ENCODE measurements around the gene TRIM51G. TPM values are rescaled to one million over a fixed set of nuclear protein-coding genes. Genes with fewer than 3 reads are reported as not detected.
A peak's percentile ranks its signal among the peaks of the same experiment; 100 is the strongest.
"Not testable (repeated sequence)": the region's sequence is repeated elsewhere in the genome, so short reads cannot be mapped to it uniquely, and the experiment has no call there.

TRIM51G gene
- total RNA-seq (2021) (not detected in 2 replicates), Bru-seq, nascent RNA (percentile 23 among the genes with signal in this experiment), BruChase-seq, experiment 1, labeled RNA remaining after a 2-hour chase (percentile 19 among the genes with signal in this experiment), BruChase-seq, experiment 2, labeled RNA remaining after a 6-hour chase (percentile 8 among the genes with signal in this experiment)
- long read RNA-seq = 0 reads

GRCh38 chr11:48983785-48984184 lies at the start of gene TRIM51G:
Gene TRIM51G, minus strand, starts transcription at chr11:48983885. Its CDS starts 2,190 bp downstream, at chr11:48981695.
- DNase-seq (ENCODE audit: low spot score); H3K36me3 ChIP-seq (ENCODE audit: insufficient read depth, low read length, poor library complexity, severe bottlenecking); CTCF ChIA-PET; BruUV-seq (replicated peaks); H3K4me1 ChIP-seq (ENCODE audit: insufficient read depth, low read length, poor library complexity, severe bottlenecking); H3K27ac ChIP-seq (ENCODE audit: low read depth, low read length, poor library complexity, severe bottlenecking); intact Hi-C loops (cut with micrococcal nuclease; ENCODE audit: unreplicated experiment); H3K27me3 ChIP-seq (replicated peaks; ENCODE audit: insufficient read depth, low read depth, low read length, poor library complexity); H3K9me3 ChIP-seq (ENCODE audit: low read depth, low read length, poor library complexity, severe bottlenecking); H3K4me3 ChIP-seq (ENCODE audit: low read depth, low read length, poor library complexity, severe bottlenecking); POLR2A ChIA-PET (ENCODE audit: low non-redundant PET): not testable (repeated sequence)

GRCh38 chr11:49028523-49028922 lies 44.8 kb upstream of the TRIM51G start, which contains the start of gene TRIM49B:
Gene TRIM49B, plus strand, starts transcription at chr11:49028823. Its CDS starts 2,777 bp downstream, at chr11:49031600.
- H3K9me3 ChIP-seq (ENCODE audit: low read depth, low read length, poor library complexity, severe bottlenecking); H3K4me1 ChIP-seq (ENCODE audit: insufficient read depth, low read length, poor library complexity, severe bottlenecking); H3K36me3 ChIP-seq (ENCODE audit: insufficient read depth, low read length, poor library complexity, severe bottlenecking); H3K27me3 ChIP-seq (replicated peaks; ENCODE audit: insufficient read depth, low read depth, low read length, poor library complexity); intact Hi-C loops (cut with micrococcal nuclease; ENCODE audit: unreplicated experiment); DNase-seq (ENCODE audit: low spot score); H3K27ac ChIP-seq (ENCODE audit: low read depth, low read length, poor library complexity, severe bottlenecking); POLR2A ChIA-PET (ENCODE audit: low non-redundant PET); CTCF ChIA-PET; H3K4me3 ChIP-seq (ENCODE audit: low read depth, low read length, poor library complexity, severe bottlenecking); BruUV-seq (replicated peaks): not testable (repeated sequence)

GRCh38 chr11:48968592-48968991 lies 15.1 kb downstream of the TRIM51G start:
- DNase-seq (ENCODE audit: low spot score); H3K4me3 ChIP-seq (ENCODE audit: low read depth, low read length, poor library complexity, severe bottlenecking); H3K9me3 ChIP-seq (ENCODE audit: low read depth, low read length, poor library complexity, severe bottlenecking); H3K4me1 ChIP-seq (ENCODE audit: insufficient read depth, low read length, poor library complexity, severe bottlenecking); POLR2A ChIA-PET (ENCODE audit: low non-redundant PET); CTCF ChIA-PET; H3K27me3 ChIP-seq (replicated peaks; ENCODE audit: insufficient read depth, low read depth, low read length, poor library complexity); H3K36me3 ChIP-seq (ENCODE audit: insufficient read depth, low read length, poor library complexity, severe bottlenecking); H3K27ac ChIP-seq (ENCODE audit: low read depth, low read length, poor library complexity, severe bottlenecking); intact Hi-C loops (cut with micrococcal nuclease; ENCODE audit: unreplicated experiment); BruUV-seq (replicated peaks): not testable (repeated sequence)

GRCh38 chr11:48955315-48956049 lies 28.2 kb downstream of the TRIM51G start:
- H3K4me1 ChIP-seq (ENCODE audit: insufficient read depth, low read length, poor library complexity, severe bottlenecking); CTCF ChIA-PET; DNase-seq (ENCODE audit: low spot score); BruUV-seq (replicated peaks); H3K9me3 ChIP-seq (ENCODE audit: low read depth, low read length, poor library complexity, severe bottlenecking); H3K4me3 ChIP-seq (ENCODE audit: low read depth, low read length, poor library complexity, severe bottlenecking); H3K36me3 ChIP-seq (ENCODE audit: insufficient read depth, low read length, poor library complexity, severe bottlenecking); intact Hi-C loops (cut with micrococcal nuclease; ENCODE audit: unreplicated experiment); H3K27me3 ChIP-seq (replicated peaks; ENCODE audit: insufficient read depth, low read depth, low read length, poor library complexity); POLR2A ChIA-PET (ENCODE audit: low non-redundant PET); H3K27ac ChIP-seq (ENCODE audit: low read depth, low read length, poor library complexity, severe bottlenecking): not testable (repeated sequence)

- BruUV-seq (replicated peaks); H3K27ac ChIP-seq (ENCODE audit: low read depth, low read length, poor library complexity, severe bottlenecking); H3K27me3 ChIP-seq (replicated peaks; ENCODE audit: insufficient read depth, low read depth, low read length, poor library complexity); H3K36me3 ChIP-seq (ENCODE audit: insufficient read depth, low read length, poor library complexity, severe bottlenecking); DNase-seq (ENCODE audit: low spot score); intact Hi-C loops (cut with micrococcal nuclease; ENCODE audit: unreplicated experiment); POLR2A ChIA-PET (ENCODE audit: low non-redundant PET); H3K9me3 ChIP-seq (ENCODE audit: low read depth, low read length, poor library complexity, severe bottlenecking); H3K4me3 ChIP-seq (ENCODE audit: low read depth, low read length, poor library complexity, severe bottlenecking); H3K4me1 ChIP-seq (ENCODE audit: insufficient read depth, low read length, poor library complexity, severe bottlenecking); CTCF ChIA-PET: not testable (repeated sequence)
These were observed 37.9 kb downstream of the TRIM51G start for GRCh38 chr11:48945796-48946195.

Other genes starting within 250 kb of the TRIM51G start
- gene TRIM49B, start 44.9 kb upstream of the TRIM51G start, total RNA-seq (2021) = not detected in 2 replicates
- gene TRIM64C, start 75.2 kb upstream of the TRIM51G start, total RNA-seq (2021) = not detected in 2 replicates
- 6.1 and 8.9 TPM in 2 replicates for gene FOLH1, start 224.7 kb upstream of the TRIM51G start, total RNA-seq (2021)